CD4-positive, alpha-beta T cell treated with Interleukin-21 for 1 hour (primary cell): ENCODE data around the gene FMNL2.
"Not testable (repeated sequence)": the region's sequence is repeated elsewhere in the genome, so short reads cannot be mapped to it uniquely, and the experiment has no call there.

ENCODE experiments used
- DNase-seq: peaks from one replicate; pipeline ENCODE4 v3.0.0-alpha.2; 2020

FMNL2 gene

DNA sequence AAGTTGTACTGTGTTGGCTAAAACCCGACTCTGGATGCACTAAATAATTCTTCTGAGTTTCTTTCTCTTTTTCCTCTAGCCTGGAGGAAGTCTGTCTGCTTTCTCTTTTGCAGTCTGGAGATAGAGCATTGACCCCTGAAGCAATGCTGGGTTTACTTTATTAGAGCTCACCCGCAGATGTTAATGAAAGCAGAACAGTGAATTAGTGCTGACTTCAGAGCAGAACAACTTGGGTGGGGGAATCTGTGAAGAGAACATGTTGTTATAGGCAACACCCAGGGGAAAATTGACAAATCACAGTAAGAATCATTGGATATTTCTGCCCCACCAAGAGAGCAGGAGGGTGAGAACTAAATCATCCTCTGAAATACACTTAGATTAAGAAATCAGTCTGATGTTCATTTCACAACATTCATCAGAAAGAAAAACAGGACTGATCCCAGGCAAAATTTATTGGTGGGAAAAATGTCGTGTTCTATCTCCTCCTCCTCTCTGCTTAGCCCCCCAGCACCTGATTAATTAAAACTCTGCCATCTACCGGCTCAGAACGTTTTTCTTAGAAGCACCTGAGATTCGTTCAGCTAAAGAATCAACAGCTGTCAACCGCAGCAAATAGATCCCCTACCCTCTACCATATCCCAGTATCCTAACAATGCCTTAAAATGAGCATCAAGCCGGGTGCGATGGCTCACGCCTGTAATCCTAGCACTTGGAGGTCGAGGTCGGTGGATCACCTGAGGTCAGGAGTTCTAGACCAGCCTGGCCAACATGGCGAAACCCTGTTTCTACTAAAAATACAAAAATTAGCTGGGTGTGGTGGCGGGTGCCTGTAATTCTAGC lies 165.1 kb downstream of the FMNL2 start:
- DNase-seq: peak; percentile 0

DNA sequence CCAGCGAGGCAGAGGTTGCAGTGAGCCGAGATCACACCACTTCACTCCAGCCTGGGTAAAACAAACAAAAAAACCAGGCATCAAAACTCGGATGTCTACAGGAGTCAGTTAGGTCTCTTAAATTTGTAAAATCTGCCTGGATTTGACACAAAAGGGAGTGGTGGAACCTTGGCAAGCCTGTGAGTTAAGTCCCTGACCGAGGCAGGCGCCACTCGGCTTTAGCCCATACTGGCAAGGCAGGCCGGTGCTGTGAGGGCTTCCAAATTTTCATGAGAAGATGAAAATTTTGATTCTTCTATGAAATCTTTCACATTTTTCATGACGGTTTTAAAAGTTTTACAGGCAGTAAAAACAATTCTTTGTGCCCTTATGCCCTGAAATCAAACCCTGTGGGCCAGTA lies 165.8 kb downstream of the FMNL2 start:
- no peak for DNase-seq

DNA sequence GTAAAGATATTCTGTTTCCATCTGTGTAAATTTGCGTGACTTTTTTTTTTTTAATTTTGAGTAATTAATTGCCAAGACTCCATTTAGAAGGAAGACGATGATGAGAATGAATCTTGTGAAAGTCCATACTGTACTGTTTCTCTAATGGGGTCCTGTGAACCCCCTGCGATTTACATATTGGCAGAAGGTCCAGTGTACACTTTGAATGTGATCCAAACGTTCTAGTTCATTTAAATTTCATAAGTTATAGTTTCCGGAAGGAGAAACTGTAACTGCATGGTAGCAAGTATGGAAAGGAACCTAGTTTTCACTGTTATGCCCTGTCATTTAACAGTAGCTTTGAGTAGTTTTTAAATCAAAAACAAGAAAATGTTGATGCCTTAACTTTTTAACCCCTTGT lies 166.7 kb downstream of the FMNL2 start:
- no peak for DNase-seq

DNA sequence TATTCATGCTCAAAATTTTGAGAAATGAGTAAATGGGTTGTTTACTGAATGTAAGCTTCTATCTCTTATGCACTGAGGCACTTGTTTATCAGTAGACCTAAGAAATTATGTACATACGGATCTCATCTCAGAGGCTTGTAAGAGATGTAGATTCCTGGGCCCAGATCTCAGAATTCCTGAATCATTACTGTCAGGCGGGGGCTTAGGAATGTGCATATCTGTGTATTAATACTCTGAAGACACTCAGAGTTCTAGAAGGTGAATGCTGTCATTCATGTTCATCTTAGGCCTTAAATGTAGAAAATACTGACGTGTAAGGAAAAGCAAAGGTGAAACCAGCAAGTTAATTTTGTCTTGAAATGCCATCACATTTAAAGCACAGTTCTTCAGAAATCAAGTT lies 169.6 kb downstream of the FMNL2 start:
- no peak for DNase-seq

DNA sequence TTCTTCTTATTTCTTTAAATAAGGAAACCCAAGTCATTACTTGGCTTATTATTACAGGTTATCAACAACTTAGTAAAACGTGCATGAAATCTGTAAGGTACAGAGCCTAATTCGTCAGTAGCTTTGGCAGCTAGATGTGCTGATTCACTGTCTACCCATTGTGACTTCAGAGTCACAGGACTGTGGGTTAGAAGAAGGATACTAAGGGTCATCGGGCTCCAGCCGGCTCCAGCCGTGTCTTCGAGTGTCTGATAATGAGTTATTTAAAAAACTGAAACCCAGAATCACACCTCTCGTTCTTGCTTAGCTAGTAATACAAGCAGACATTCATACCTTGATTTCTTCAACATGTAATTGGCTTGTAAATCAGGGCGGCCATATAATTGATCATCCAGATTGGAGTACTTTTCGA lies 170.5 kb downstream of the FMNL2 start:
- DNase-seq: no peak

DNA sequence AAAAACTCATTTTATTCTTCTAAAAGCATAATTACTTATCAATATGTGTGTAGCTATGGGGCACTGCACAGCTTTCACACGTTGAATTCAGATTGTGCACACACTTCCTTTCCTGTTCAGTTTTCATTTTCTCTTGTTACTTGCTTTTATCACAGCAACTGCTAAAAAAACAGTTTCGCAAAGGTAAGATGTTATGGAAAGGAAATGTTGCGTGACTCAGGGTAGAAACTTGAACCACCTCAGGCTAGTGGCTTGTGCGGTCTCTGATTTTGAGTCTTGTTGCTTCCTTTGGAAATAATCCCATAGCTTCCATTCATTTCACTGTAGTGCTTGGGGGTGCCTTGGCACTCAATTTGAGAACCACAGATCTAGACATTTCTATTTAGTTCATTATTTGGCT lies 171.9 kb downstream of the FMNL2 start:
- no peak for DNase-seq

DNA sequence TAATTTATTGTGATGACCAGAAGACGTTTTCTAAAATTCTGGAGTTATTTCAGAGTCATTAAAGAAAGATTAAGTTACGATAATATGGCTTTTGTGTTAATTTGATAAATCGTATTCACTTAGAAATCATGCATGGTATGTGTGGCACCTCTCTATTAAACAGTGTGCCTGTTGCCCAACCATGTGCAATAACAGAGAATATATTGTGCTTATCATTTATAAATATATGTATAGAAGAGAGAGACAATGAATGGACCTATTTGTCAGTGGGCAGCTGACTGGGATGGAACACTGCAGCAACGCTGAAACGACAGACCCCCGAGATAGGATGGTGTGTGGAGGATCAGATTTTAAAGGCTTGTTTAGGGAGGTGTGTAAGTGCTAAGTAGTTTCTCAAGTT lies 172.9 kb downstream of the FMNL2 start:
- DNase-seq: no peak

DNA sequence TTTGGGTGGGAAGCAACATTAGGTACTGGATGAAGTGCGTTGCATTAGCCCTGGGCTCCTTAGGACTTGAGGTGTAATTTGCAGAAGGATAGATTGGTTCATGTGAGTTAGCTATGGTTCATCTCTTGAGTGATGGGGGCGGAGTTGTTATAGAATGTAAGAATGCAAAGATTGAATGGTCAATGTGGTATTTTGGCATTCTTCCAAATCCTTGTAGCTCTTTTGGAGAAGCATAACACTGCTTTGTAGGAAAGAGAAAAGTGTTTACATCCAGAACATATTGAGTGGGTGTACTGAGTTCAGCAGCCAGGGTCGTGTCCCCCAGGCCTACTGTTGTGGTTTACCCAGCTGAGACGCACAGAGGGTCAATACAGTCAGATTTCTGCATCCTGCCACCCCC lies 173.5 kb downstream of the FMNL2 start:
- DNase-seq: no peak

DNA sequence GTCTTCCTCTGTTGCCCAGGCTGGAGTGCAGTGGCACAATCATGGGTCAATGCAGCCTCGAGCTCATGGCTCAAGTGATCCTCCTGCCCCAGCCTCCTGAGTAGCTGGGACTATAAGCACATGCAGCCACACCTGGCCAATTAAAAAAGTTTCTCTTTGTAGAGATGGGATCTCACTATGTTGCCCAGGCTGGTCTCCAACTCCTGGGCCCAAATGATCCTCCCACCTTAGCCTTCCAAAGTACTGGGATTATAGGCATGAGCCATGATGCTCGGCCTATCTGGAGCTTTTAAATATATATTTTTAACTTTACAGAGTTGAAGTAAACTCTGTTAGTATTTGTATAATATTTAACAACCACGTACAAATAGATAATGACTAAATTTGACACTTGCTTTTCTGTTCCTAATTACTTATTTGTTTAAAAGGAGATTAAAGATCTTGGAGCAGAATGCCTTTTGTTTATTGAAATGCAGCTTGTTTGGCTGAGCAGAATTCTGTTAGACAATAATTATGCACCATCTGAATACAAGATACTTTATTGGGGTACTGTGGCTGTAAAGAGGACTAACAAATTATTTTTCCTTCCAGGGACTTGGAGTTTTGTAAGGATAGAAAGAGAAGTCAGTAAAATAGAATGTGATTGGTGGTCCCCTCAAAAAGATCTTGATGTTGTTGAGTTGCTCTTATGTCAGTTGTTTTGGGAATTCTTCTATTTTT lies 175.0 kb downstream of the FMNL2 start:
- no peak for DNase-seq

DNA sequence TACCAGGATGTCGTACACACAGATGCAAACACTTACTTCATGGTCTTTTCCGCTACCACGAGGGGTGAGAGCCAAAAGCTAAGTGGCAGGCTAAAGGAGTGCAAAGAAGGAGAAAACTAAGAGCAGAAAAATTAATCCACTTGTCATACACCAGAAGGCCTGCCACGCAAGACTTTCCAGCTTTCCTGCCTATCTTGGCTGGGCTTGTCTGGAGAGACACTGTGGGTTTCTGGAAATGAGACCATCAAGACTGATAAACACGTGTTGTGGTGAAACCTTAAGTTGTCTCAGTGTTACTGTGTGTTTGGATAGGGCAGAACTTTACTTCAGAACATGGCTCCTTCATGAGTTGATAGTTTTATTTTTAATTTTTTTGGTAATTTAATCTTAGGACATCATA lies 175.6 kb downstream of the FMNL2 start:
- DNase-seq: no peak

DNA sequence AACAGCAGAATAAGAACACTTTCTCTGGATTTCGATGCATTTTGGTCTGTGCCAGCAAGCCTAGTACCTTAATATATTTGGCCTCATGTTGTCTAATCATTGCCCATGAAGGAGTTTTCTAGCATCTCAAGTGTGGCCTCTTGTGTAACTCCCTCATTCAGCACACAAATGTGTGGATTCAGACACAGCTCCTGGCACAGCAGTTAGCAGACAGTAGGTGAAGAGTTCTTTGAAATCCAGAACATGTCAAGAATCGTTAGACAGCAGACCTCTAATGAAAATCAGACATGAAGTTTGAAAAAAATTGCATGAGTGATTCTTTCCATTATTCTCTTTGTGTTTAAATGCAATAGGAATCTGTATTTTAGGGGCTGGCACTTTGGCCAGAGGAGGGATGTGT lies 177.0 kb downstream of the FMNL2 start:
- no peak for DNase-seq

DNA sequence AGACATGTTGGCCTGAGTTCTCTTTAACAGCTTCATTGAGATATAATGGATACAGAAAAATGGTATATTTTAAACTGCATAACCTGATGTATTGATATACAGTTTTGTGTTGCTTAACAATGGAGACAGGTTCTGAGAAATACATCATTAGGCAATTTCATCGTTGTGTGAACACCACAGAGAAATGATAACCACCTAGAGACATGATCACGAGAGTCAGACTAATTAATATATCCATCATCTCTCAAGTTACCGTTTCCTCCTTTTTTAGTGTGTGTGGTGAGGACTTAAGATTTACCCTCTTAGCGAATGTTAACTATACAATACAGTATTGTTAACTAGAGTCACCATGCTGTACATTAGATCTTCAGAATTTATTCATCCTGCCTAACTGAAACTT lies 178.1 kb downstream of the FMNL2 start:
- no peak for DNase-seq

DNA sequence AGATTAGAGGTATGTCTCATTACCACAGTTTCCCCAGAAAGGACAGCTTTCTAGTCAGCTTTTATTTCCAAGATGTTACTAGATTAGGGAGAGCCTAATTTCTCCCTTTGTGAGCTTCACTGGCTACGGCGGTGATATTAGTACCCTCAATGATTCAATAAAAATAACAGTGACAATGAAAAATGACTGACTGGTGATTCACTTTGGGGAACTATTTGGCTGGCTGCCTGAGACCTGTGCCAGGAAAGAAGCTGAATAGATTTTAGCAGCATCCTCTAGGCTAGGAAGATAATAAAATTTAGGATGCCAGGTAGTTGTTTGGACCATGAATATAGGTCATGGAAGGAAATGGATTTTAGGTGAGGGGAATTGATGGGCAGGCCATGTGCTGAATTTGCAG lies 178.7 kb downstream of the FMNL2 start:
- no peak for DNase-seq

DNA sequence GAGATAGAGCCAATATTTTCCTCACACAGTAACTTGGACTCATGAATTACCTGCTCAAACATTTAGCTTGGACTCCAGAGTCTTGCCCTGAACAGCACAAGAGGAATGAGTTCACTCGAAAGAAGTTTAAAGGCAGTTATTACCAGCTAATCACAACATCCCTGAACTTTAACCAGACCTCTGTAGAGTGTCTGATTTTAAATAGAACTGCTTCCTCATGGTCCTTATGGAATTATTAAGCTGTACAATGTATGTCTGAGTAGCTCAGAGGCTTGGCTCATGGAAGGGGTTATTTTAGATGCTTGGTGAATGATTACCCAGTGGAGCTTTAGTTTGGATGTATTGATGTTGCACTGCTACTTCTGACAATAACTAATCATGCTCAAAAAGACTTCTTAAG lies 183.1 kb downstream of the FMNL2 start:
- no peak for DNase-seq

DNA sequence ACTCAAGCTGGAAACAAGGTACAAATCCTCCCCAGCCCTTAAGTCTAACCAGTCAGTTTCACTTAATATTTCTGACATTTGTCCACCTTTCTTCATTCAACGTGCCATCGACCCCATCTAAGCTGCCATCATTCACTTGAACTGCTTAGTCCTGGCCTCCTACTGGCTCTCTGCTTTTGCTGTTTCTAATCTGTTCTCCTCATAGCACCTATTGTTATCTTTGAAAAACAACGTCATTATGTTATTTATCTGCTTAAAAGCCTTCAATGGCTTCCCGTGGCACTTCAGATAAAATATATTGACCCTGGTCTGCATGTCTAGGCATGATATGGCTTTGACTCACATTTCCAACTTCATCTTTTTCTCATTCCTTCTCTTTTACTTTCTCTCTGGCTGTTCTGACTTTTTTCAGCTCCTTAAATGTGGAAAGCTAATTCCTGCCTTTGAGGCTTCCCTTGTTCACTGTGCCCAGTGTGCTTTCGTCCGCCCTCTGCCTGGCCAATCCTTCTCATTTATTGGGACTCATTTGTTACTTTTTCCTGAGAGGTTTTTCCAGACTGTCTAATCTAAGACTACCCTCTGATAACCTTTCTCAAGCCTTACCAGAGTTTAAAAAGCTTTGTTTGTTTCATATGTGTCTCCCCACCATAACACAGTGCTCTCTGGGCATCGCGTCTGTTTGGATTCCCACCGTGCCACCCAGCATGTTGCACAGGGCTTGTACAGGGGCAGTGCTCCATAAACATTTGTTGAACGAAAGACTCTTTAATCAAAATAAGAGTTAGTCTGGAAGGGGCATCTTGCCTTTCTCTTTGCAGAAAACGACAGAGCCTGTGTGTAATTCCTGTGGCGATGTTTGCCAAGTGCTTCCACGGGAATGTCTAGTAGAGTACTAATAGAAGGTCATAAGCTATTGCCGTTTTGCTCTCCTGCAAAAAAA lies 183.9 kb downstream of the FMNL2 start:
- no peak for DNase-seq

DNA sequence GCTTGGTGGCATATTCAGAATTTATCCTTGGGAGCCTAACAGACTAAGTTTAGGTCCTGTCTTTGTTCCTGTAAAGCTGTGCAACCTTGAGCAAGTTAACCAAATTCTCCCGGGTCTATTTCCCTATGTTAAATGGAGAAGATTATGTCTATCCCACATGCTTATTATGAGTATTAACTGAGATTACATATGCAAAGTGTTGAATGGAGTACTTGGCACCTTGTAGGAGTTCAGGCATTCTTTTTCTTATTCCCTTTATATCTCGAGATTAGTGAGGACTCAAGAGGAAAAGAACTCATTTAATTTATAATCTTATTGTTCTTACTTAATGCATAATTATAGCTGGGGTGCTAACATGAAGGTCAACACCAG lies 184.6 kb downstream of the FMNL2 start:
- DNase-seq: no peak

DNA sequence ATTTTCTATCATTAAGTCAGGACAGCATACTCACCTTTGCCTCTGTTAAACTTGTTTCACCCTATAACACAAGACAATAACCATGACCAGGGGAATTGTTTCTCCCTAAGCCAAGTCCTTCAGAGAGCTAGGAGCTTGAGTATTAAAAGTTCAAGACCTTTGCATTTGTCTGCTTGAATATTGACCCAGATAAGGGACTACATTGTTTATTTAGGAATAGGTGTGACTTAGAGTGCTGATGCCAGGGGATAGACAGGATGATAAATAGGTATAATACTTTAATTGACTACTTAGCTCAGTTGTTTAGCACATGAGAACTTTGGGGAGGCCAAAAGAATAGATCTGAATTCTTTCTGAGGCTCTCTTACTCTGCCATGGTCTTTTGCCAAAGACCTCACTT lies 185.8 kb downstream of the FMNL2 start:
- no peak for DNase-seq

DNA sequence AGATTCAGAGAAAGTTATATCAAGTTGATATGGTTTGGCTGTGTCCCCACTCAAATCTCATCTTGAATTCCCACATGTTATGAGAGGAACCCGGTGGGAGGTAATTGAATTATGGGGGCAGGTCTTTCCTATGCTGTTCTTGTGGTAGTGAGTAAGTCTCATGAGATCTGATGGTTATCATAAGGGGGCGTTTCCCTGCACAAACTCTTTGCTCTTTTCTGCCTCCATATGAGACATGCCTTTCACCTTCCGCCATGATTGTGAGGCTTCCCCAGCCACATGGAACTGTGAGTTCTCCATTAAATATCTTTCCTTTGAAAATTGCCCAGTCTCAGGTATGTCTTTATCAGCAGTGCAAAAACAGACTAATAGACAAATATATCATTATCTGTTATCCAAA lies 187.5 kb downstream of the FMNL2 start:
- DNase-seq: not testable (repeated sequence)

DNA sequence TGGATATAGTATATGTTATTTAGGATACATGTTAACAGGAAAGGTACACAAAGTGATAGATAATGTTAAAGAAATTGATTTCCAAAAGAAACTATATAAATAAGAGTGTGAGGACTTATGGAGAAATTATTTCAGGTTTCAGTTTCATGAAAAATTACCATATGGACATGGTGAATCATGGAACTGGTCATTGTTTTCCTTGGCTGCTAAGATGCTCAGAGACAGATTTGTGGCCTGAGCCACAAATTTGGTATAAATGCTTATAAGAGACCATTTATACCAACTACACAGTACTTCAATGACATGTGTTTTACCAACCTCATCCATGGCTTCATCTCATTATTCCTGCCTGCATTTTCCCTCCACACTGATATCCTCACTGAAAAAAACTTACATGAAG lies 188.1 kb downstream of the FMNL2 start:
- no peak for DNase-seq

DNA sequence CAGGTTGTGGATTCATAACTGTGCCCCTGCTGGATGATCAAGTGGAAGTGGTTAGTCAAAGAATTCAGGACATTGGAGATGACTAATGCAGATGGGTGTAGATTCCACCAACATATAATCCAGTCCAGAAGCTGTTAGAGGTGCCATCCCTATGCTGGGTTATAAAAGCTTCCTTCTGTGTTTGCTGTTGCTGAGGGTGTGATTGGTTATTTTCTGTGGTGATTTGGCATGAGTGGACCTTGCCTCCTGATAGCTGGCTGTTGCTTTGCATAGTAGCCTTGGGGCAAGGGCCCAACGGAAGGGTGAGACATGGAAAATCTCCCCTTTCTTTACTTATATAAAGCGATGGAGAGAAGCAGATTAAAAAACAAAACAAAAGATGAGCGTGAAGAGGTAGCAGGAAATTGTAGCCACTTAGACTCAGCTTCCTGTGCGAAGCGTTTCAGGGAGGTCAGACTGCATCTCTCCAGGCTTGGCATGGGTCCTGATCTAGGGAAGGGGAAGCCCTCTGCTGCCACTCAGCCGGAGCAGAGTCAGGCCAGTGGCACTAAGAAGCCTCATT lies 190.4 kb downstream of the FMNL2 start:
- DNase-seq: no peak

DNA sequence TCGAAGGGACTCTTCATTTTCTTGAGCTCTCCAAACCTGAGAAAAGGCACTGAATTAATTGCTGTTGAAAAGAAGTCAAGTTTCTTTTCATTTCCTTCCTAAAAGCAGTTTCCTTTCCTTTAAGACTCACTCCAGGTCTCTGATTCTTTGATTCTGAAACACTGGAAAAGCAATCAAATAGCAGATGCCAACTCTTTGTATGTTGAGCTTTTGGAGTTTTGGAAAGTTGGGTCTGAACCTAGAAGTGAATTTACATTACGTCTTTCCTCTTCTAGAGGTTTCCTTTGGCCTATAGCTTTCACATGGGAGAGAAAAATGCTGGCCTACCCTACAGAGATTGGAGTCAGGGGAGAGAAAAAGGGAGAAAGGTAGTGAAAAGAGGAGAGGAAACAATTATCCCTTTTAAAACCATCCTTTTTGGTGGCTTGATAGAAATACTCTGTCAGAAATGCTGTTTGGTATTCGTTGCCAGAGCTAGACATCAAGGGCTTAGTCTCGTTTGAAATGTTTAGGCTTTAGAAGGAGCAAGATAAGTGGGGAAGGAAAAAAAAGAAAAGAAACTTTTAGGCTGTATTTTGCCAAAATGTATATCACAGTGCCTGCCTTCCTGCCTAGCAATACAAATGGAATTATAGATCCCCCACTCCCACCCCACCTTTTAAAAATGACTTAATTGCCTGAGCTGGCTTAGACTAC lies 194.6 kb downstream of the FMNL2 start:
- no peak for DNase-seq

DNA sequence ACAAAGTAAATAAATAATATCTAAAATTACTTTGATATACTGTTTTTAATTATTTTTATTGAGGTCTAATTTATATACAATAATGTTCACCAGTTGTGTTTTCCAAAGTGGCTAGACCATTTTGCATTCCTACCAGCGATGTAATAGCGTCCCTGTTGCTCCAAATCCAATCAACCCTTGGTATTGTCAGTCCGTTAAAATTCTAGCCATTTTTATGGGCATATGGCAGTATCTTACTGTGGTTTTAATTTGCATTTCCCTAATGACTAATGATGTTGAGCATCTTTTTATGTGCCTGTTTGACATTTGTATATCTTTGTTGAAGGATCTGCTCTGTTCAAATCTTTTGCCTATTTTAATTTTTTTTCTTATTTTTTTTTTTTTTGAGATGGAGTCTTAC lies 197.3 kb downstream of the FMNL2 start:
- DNase-seq: no peak
